ENCODE results near the gene DHRS13. TPM values are rescaled to one million over a fixed set of nuclear protein-coding genes. Genes with fewer than 3 reads are reported as not detected.

DHRS13 gene
- total RNA-seq, 1 donor from 2014 or later: 16.5 TPM

- no peak for TF ChIP-seq CTCF (IDR thresholded peaks at IDR 0.05)
- intact Hi-C loops (cut with DNase I): no loop called here
- Histone ChIP-seq H3K27me3 (no peaks in the 10 kb centered on the region), H3K9me3 (no peaks in the 10 kb centered on the region), H3K36me3 (peaks cover 63 to 71% of the 10 kb centered on the region in 2 donors), H3K4me1 (peaks cover 0 to 2% of the 10 kb centered on the region in 2 donors), H3K4me3 (no peak overlapping the region), H3K27ac (no peak overlapping the region)
- DNase-seq (ENCODE audit: low spot score in 2 of 2): no peak
Measured at GRCh38 chr17:28885951-28886350, 16.9 kb downstream of the DHRS13 start.

GRCh38 chr17:28885363-28885762 is 17.5 kb downstream of the DHRS13 start:
- Histone ChIP-seq H3K27me3 (no peaks in the 10 kb centered on the region), H3K4me1 (peaks cover 0 to 2% of the 10 kb centered on the region in 2 donors), H3K27ac (no peak overlapping the region), H3K4me3 (no peak overlapping the region), H3K36me3 (peaks cover 68 to 77% of the 10 kb centered on the region in 2 donors), H3K9me3 (no peaks in the 10 kb centered on the region)
- intact Hi-C loops (cut with DNase I): no loop called here
- DNase-seq (ENCODE audit: low spot score in 2 of 2): no peak
- TF ChIP-seq CTCF (IDR thresholded peaks at IDR 0.05): no peak

GRCh38 chr17:28883967-28884702 is 18.7 kb downstream of the DHRS13 start:
- Histone ChIP-seq H3K4me3 (no peak overlapping the region), H3K9me3 (no peaks in the 10 kb centered on the region), H3K36me3 (peaks cover 81 to 89% of the 10 kb centered on the region in 2 donors), H3K4me1 (no peaks in the 10 kb centered on the region), H3K27ac (no peak overlapping the region), H3K27me3 (no peaks in the 10 kb centered on the region)
- DNase-seq (ENCODE audit: low spot score in 2 of 2): no peak
- intact Hi-C loops (cut with DNase I): no loop called here
- TF ChIP-seq CTCF (IDR thresholded peaks at IDR 0.05): no peak

- Histone ChIP-seq H3K36me3 (peaks cover 78 to 92% of the 10 kb centered on the region in 2 donors), H3K9me3 (no peaks in the 10 kb centered on the region), H3K4me3 (no peak overlapping the region), H3K27ac (no peak overlapping the region), H3K4me1 (no peaks in the 10 kb centered on the region), H3K27me3 (no peaks in the 10 kb centered on the region)
- DNase-seq (ENCODE audit: low spot score in 2 of 2): no peak
- intact Hi-C loops (cut with DNase I): no loop called here
- no peak for TF ChIP-seq CTCF (IDR thresholded peaks at IDR 0.05)
Measured at GRCh38 chr17:28882154-28882895, 20.6 kb downstream of the DHRS13 start.

GRCh38 chr17:28881533-28882056 is 21.3 kb downstream of the DHRS13 start:
- Histone ChIP-seq H3K36me3 (peaks cover 77 to 89% of the 10 kb centered on the region in 2 donors), H3K4me3 (no peak overlapping the region), H3K9me3 (no peaks in the 10 kb centered on the region), H3K4me1 (no peaks in the 10 kb centered on the region), H3K27me3 (no peaks in the 10 kb centered on the region), H3K27ac (no peak overlapping the region)
- intact Hi-C loops (cut with DNase I): no loop called here
- DNase-seq (ENCODE audit: low spot score in 2 of 2): no peak
- TF ChIP-seq CTCF (IDR thresholded peaks at IDR 0.05): no peak
